HG03045 (cell line): ENCODE measurements around the gene TCF21.
"Not testable (repeated sequence)": the region's sequence is repeated elsewhere in the genome, so short reads cannot be mapped to it uniquely, and the experiment has no call there.

Experiments
- ATAC-seq: cut with Tn5 transposase; IDR thresholded peaks from one replicate; pipeline ENCODE4 v1.9.1; 2021; ENCODE audit warnings: mild to moderate bottlenecking, moderate library complexity; ENCODE audit not compliant: unreplicated experiment

TCF21 gene

DNA sequence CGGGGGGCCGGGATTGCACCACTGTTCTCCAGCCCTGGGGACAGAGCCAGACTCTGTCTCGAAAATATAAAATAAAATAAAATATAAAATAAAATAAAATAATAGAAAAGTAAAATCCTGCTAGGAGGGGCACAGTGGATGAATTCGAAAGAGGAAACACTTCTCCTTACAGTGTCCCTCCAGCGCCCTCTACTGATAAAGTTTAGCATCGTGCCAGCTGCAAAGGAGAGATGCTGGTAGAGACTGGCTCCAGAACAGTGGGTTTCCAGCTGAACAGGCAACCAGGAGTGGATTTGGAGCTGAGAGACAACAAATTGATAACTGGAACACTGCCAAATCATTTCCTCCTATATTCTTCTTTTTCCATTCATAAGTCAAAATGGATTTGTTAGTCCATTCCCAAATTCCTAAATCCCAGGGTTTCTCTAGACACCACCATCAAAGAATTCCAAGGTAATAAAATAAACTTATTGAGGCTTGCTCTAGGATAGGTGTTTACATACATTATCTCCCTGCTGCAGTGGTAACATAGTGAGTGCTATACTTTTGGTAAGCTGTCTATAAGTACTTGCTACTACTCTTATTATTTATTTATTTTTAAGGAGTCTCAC, 32.4 kb downstream of the TCF21 start:
- ATAC-seq: peak; percentile 66

GRCh38 chr6:133923938-133924593, 35.2 kb downstream of the TCF21 start:
- ATAC-seq: peak; percentile 79

DNA sequence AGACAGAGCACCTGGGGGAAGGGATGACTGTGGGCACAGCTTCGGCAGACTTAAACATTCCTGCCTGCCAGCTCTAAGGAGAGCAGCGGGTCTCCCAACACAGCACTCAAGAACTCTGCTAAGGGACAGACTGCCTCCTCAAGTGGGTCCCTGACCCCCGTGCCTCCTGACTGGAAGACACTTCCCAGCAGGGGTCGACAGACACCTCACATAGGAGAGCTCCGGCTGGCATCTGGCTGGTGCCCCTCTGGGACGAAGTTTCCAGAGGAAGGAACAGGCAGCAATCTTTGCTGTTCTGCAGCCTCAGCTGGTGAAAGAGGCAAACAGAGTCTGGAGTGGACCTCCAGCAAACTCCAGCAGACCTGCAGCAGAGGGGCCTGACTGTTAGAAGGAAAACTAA, 42.3 kb downstream of the TCF21 start:
- not testable (repeated sequence) for ATAC-seq

DNA sequence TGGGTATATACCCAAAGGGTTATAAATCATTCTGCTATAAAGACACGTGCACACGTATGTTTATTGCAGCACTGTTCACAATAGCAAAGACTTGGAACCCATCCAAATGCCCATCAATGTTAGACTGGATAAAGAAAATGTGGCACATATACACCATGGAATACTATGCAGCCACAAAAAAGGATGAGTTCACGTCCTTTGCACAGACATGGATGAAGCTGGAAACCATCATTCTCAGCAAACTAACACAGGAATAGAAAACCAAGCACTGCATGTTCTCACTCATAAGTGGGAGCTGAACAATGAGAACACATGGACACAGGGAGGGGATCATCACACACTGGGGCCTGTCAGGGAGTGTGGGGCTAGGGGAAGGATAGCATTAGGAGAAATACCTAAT, 47.4 kb downstream of the TCF21 start:
- not testable (repeated sequence) for ATAC-seq

GRCh38 chr6:133937909-133938308, 49.0 kb downstream of the TCF21 start:
- no peak for ATAC-seq

GRCh38 chr6:133938533-133938932, 49.6 kb downstream of the TCF21 start:
- ATAC-seq: no peak

DNA sequence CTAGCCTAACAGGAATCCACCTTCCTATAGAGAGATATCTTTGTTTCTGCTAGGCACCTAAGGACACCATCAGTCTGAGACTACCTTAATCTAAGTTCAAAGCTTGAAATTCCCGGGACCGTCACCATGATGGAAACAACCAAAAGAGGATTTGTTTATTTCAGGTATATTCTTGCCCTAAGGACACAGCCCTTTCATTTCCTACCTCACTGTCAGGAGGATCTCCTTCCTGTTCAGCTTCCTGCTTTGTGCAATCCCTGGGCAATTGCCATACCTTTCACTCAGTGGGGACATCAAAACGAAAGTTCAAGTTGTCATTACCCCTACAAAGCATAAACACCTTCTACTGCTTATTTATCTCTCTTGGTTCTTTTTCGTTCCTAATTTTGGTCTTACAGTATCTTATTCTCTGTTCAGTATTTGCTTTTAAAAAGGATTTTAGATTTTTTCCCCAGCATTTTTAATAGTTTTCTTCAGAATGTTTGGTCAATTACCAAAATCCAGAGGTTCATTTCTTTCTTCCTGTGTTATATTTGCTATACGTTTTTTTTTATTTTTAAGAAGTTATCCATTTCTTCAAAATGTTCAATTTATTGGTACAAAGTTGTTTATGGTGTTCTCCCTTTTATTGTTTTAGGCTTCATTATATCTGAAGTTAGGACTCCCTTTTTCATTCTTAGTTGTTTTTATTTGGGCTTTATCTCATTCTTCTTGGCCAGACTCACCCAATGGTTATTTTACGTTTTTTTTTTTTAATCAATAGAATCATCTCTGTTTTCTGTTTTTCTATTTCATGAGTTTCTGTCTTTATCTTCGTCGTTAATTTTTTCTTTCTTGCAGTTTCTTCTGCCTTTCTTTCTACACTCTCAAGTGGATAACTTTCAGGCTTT, 51.1 kb downstream of the TCF21 start:
- no peak for ATAC-seq
